NCI-H345 (cell line): ENCODE measurements around the gene BAK1.
"Not testable (repeated sequence)": the region's sequence is repeated elsewhere in the genome, so short reads cannot be mapped to it uniquely, and the experiment has no call there.

ENCODE experiments used
- DNase-seq: peaks from one replicate; lab custom pipeline; 2025; lab: John Stamatoyannopoulos, UW

BAK1 gene

DNA sequence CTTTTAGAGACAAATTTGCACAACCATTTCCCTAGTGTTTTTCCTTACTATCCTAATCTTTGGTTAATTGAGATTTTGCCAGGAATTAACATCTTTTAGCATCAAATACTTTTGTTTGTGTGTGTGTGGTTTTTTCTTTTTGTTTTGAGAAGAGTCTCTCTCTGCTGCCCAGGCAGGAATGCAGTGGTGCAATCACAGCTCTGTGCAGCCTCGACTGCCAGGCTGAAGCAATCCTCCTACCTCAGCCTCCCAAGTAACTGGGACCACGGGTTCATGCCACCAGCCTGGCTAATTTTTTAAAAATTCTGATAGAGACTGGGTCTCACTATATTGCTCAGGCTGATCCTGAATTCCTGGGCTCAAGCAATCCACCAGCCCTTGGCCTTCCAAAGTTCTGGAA lies 28.5 kb downstream of the BAK1 start:
- DNase-seq, result no peak

GRCh38 chr6:33549896-33550295 lies 30.2 kb downstream of the BAK1 start:
- no peak for DNase-seq

- no peak for DNase-seq
These were observed 30.9 kb downstream of the BAK1 start for GRCh38 chr6:33549196-33549595.

DNA sequence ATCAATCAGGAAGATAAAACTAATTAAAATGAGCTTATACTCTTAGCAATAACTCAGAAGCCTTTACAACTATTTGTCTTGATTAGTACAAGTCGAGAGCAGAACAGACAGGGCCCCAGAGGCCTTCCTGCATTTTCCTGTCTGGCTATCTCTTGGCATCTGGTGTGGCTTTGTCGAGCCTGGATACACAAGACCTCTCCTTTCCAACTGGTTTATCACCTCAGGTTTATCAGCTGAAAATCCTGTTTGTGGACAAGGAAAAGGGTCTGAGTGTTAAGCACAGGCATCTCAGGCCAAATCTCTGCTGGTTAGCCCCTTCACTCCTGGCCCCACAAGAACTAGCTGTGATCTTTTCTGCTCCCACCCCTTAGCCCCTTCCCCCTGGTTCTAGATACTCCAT lies 32.6 kb downstream of the BAK1 start:
- no peak for DNase-seq

GRCh38 chr6:33546766-33547165 lies 33.3 kb downstream of the BAK1 start:
- no peak for DNase-seq

GRCh38 chr6:33545292-33545691 lies 34.8 kb downstream of the BAK1 start:
- not testable (repeated sequence) for DNase-seq

DNA sequence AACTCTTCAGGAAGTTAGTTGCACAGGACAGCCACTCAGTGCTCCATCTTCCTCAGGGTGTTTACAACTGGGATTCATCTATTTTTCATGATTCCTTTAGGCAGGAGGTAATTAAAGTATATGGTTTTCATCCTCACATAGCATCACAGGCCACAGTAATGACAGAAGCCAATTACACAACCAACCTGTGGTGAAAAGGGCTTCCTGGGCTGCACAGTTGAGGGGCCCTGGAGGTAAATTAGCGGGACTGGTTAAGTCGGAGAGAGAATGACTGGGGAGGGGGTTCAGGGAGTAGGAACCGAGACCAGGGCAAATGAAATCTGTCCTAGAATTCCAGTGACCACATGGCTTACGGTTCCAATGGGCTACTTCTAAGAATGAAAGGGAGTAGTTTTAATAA lies 37.0 kb downstream of the BAK1 start:
- no peak for DNase-seq

DNA sequence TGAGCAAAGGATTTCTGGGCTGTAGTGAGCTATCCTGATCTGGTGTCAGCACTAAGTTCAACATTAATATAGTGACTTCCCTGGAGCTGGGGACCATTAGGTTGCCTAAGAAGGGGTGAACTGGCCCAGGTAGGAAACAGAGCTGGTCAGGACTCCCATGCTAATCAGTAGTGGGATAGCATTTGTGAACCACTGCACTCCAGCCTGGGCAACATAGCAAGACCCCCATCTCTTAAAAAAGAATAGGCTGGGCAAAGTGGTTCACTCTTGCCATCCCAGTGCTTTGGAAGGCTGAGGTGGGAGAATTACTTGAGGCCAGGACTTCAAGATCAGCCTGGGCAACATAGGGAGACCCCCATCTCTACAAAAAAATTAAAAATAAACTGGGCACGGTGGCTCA lies 39.3 kb downstream of the BAK1 start:
- no peak for DNase-seq

GRCh38 chr6:33534702-33535101 lies 45.4 kb downstream of the BAK1 start:
- DNase-seq, result no peak

- DNase-seq, result not testable (repeated sequence)
These were observed 46.8 kb downstream of the BAK1 start for GRCh38 chr6:33533163-33533869.

DNA sequence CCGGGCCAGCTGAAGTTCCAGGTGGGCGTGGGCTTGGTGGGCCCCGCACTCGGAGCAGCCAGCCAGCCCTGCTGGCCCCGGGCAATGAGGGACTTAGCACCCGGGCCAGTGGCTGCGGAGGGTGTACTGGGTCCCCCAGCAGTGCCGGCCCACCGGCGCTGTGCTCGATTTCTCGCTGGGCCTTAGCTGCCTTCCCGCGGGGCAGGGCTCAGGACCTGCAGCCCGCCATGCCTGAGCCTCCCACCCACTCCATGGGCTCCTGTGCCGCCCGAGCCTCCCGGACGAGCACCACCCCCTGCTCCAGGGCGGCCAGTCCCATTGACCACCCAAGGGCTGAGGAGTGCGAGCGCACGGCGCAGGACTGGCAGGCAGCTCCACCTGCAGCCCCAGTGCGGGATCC lies 47.6 kb downstream of the BAK1 start:
- DNase-seq, result not testable (repeated sequence)

GRCh38 chr6:33530617-33531016 lies 49.5 kb downstream of the BAK1 start:
- DNase-seq, result not testable (repeated sequence)
